Nucleus accumbens (tissue), 56 donors: ENCODE measurements around the gene RIMBP2.

Experiments
- DNase-seq, 56 donors: peaks; one replicate each; lab custom pipeline; 2025; lab: John Stamatoyannopoulos, UW

Gene RIMBP2

DNA sequence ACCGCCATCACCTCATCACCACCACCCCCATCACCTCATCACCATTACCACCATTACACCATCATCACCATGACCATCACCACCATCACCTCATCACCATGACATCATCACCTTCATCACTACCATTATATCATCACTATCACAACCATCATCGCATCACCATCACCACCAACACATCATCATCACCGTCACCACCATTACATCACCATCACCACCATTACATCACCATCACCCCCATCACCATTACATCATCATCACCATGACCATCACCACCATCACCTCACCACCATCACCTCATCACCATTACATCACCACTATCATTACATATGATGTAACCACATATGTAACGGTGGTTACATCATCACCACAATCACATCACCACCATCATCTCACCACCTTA, 132.3 kb downstream of the RIMBP2 start:
- DNase-seq: no peak

DNA sequence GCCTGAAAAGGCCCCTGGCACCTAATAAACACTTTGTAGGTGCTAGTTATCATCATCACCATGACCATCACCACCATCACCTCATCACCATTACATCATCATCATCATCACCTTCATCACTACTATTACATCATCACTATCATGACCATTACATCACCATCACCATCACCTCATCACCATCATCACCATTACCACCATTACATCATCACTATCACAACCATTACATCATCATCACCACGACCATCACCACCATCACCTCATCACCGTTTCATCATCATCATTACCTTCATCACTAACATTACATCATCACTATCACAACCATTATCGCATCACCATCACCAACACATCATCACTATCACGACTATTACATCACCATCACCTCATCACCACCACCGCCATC, 132.8 kb downstream of the RIMBP2 start:
- DNase-seq: no peak

DNA sequence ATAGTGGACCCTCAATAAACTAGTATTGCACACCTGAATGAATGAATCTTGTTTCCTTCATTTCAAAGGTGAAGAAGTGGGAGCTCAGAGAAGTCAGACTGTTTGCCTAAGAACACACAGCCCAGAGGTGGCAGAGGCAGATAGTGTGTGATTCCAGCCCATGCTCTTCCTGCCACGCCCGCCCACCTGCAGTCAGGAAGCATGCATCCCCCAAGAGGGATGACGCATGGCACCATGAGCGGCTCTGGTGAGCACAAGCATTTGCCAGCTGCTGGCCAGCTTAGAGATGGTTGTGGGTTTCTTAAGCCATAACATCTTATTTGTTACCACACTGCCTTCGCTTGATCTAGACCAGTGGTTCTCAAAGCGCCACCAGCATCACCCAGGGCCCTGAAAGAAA, 133.8 kb downstream of the RIMBP2 start:
- no peak for DNase-seq

DNA sequence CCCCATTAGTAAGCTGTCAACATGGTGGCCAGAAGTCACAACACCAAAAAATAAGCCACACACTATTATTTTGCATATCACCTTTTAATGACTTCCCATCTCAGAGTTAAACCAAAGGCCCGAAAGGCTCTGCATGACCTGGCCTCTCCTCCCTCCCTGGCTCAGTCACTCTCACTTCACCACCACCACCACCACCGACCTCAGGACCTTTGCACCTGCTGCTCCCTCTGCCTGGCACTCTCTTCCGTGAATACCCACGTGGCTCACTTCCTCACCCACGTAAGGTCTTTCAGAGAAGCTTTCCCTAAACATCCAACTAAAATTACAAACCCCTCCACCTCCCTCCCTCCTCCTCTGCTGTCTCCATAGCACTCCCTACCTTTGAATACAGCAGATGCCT, 134.3 kb downstream of the RIMBP2 start:
- no peak for DNase-seq

DNA sequence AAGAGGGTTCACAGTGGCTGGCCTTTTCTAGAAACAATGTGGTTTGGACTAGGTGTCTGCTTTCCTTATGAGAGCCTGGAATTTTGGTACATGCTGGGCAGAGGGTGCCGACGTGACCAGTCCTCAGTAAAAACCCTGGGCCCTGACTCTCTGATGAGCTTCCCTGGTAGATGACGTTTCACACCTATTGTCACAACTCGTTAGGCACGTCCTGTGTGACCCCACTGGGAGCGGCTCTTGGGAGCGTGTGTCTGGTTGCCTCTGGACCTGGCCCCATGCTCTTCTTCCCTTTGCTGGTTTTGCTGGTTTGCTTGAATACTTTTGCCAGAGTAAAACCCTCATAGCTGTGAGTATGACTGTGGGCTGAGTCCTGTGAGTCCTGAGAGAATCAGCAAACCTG, 136.9 kb downstream of the RIMBP2 start:
- DNase-seq: no peak

DNA sequence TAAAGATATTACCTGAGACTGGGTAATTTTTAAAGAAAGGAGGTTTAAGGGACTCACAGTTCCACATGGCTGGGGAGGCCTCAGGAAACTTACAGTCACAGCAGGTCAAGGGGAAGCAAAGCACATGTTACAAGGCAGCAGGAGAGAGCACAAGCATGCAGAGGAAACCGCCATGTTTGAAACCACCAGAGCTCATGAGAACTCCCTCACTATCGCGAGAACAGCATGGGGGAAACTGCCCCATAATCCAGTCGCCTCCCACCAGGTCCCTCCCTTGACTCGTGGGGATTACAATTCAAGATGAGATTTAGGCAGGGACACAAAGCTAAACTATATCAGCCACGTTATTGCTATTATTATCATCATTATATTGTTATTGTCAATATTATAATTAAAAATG, 138.7 kb downstream of the RIMBP2 start:
- no peak for DNase-seq

DNA sequence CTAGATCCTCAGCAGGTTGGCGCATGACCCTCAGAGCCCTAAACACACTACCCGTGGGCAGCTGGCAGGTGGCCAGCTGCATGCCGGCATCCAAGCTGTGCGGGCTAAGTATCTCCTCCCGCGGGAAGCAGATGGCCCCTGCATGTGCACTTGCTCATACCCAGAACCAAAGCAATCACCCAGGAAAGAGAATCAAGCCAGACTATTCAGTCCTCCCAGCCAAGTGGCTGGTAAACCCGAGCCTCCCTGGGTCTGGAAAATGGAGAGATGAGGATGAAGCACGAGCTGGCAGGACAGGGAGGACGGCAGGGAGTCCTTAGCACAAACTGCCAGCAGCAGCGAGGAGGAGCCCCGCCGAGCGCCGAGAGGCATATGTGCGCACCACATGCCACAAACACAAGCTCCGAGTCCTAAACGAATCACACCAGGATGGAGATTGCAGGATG, 139.7 kb downstream of the RIMBP2 start:
- no peak for DNase-seq

DNA sequence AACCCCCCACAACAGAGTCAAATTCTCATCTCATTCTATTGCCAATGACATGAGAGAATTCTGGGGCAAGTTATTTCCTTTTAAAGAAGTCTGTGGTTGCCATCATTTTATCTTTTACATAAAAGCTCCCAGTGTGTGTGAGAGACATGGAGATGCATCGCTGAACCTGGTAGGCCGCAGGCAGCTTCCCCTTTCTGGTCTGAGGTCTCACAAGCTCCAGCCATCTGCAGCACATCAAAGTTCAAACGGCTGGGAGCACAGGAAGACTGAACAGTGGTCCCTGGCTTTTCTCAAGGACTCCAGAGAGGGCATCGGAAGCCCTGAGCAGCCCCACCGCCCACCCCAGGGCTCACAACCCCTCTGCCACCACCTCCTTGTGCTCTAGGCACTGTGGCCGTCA, 141.7 kb downstream of the RIMBP2 start:
- no peak for DNase-seq

DNA sequence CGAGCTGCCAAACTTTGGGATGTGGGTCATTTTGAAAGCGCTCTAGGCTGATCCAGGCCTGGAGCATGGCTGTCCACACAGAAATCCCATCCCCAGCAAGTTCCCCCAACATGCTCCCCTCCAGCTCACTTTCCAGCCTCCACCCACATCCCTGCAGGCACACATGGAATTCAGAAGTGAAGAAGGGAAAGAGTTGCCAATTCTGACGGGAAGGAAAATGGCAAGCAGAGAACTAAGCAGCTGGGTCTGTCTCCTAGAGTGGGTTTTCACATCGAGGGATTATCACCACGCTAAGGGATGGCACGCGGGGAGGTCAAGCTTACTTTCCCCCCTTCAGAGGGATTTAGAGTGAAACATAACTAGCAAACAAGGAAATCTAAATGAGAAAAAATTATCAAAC, 142.3 kb downstream of the RIMBP2 start:
- DNase-seq: no peak

DNA sequence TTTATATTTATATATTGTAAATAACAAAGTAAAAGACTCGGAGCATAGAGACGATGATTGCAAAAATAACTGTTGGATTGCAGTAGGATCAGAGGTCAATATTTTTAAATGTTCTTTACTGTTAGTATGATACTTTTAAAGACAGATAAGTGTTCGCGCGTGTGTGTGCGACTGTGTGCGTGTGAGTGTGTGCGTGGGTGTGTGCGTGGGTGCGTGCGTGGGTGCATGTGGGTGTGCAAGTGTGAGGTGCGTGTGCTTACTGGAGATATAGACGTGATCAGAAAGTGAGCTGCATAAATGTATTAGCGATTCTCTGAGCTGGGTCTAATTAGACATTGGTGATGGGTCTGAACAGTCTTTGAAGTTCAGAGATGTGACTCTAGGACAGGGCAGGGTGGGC, 142.9 kb downstream of the RIMBP2 start:
- peak in 1 of 56 donors; percentile 12 for DNase-seq

DNA sequence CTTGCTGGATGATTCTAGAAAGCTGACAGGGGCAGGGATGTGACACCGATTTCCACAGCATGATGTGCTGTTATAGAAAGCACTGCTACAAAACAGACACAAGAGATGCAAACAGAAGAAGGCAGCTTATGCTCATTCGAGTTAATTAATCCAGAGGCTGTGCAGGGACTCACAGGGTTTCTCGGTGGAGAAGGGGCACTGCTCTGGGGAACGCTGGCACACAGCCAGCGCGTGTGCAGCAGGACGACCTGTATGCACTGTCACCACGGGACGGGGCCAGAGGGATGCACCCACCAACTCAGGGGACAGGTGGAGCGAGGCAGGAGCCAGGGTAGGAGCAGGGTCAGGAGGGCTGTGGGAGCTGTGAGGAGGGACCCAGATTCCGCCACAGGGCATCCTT, 143.5 kb downstream of the RIMBP2 start:
- peak in 1 of 56 donors; percentile 14 for DNase-seq

DNA sequence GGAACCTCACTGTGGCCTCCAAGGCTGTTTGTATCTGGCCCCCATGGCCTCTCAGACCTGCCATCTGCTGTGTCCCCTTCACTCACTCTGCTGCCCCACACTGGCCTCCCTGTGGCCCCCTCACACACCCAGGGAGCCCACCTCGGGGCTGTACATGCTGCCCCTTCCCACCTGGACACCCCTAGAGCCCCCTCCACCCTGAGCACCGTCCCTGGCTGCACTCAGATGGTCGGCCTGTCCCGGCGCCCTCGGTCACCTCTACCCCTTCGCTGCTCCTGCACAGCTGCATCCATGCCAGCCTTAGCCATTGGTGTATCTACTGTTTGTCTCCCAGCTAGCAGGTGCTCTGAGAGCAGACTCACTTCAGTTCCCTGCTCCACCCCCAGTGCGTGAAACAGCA, 144.4 kb downstream of the RIMBP2 start:
- DNase-seq: no peak

DNA sequence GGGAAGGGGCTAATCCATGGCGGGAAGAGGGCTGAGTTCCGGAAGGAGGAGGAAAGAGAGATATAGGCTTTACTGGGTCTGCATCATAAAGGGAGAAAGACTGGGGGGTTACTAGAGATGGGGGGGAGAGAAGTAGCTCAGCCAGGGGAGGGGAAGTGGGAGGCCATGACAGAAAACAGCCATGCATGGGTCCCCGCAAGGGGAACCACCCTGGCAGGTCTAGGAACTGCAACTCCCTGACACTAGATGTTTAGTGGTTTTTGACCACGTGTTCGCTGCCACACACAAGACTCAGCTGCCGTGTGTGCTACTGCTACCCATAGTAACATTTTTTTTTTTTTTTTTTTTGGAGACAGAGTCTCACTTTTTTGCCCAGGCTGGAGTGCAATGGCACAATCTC, 145.0 kb downstream of the RIMBP2 start:
- no peak for DNase-seq

DNA sequence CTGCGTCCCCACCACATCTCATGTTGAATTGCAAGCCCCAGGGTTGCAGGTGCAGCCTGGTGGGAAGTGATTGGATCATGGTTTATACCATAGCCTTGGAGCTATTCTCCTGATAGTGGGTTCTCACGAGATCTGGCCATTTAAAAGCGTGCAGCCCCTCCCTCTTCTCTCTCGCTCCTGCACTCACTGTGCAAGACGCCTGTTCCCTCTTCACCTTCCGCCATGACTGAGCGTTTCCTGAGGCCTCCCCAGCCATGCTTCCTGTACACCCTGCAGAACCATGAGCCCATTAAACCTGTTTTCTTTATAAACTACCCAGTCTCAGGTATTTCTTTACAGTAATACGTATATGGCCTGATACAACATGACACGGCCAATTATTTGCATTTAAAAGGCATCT, 146.6 kb downstream of the RIMBP2 start:
- no peak for DNase-seq

DNA sequence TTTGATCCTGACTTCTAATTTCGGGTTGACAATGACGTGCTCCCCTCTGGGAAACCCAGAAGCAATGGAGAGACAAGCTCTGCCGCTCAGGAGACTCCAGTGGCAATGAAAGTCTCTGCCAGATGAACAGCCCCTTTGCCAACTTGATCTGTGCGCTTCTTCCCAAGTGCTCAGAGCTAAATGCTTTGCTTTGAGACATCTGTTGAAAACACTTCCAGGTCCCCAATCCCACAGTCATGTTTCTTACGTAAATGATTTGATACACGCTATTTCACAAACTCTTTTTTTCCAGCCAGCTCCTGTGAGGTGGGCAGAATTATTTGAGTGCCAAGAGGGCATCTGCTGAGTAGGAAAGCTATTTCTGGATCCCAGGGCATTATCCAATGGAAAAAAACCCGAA, 147.6 kb downstream of the RIMBP2 start:
- no peak for DNase-seq

DNA sequence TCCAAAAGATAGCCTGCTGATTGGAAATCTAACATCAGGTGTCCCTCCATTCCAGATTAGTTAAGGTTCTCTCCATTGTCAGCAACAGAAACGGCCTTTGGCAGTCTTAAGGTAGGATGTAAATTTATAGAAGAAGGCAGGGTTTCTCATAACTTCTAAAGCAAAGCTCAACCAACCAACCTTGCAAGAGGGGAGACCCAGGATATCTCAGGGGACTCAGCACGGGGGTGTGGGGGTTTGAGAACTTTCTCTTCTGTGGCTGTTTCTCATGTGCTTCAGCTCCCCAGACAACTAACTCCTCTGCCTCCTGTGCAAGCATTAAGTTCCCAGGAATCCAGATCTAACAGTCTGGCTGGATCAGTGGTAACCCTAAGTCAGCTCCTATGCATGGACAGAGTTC, 148.1 kb downstream of the RIMBP2 start:
- DNase-seq: no peak

DNA sequence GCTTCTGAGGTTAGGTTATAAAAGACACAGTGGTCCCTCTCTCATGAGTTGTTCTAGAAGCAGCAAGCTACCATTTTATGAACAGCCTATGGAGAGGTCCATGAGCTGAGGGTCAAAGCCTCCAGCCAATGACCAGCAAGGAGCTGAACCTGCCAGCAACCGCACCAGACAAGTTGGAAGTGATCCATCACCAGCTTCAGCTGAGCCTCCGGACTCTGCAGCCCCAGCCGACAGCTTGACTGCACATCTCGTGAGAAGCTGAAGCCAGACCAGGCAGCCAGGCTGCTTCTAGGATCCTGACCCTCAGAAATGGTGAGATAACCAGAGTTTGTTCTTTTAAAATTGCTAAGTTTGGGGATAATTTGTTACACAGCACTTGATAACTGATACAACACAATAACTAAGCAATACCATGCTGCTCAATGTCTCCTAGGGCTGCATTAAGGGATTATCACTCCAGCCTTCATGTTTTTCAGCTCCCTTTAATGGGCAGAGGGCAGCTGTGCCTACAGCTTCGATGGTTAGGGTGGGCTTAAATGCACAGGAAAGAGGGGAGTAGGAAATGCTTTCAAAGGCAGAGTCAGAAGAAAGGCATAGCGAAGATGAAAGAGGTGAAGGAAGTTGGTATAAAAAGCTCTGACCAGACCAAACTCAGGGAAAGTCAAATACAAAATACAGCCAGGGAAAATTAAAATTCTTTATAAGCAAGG, 149.5 kb downstream of the RIMBP2 start:
- DNase-seq: no peak

DNA sequence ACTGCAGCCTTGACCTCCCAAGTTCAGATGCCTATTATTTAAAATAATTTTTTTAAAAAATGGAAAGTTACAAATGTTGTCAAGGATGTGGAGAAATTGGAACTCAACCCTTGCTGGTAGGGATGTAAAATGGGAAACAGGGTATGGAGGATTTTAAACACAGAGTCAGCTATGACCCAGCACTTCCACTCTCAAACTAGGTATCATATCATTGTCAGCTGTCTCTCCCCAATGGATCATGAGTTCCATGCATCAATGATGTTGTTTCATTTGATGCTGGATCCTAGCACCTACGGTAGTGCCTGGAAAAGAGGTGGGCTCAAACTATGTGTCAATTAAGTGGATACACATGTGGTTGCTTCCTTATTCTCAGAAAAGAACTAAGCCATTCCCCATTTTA, 150.9 kb downstream of the RIMBP2 start:
- DNase-seq: no peak

DNA sequence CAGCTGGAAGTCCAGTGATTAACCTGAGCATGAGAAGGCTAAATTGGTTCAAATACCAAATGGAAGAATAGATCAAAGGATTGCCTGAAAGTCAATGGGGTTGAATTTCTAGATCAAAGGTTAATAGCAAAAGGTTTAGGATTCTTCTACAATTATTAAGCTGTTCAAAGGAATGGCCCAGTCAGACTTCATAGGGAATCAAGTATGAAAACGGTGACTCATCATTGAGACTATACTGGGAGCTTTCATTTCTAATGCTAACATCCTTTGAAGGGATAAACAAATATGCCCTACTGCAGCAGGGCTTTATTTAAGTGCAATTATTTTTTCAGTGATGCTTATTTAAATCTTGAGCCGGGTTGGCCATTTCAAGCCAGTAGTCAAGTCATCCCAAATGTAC, 152.8 kb downstream of the RIMBP2 start:
- no peak for DNase-seq

DNA sequence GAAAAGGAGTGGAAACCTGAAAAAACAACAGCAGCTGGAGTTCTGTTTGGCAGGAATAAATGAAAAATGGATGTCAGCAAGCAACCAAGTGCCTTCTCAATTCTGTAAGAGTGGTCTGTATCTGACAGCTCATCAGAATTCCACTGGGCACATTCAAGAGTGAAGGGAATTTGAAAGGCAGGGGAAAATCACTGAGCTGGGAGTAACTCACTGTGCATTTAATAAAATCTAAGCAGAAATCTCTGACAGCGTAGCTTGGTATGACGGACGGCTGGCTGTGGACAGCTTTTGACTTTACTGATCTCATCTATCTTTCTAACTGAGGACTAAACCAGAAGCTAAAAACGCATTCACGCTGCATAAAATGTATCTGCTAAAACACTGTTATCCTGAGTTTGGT, 153.4 kb downstream of the RIMBP2 start:
- no peak for DNase-seq

DNA sequence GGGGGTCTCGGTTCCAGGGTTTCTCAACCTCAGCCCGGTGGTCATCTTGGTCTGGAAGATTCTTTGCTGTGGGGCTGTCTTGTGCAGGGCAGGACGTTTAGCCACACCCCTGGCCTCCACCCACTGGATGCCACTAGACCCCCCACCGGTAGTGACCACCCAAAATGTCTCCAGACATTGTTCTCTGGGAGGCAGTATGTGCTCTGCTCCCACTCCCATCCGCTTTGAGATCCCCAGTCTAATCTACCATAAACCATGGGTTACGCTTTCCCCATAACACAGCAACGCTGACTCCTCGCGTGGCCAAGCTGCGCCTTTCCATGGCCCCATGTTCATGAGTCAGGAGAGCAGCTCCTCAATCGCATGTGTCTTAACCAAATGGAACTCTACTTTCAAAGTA, 155.8 kb downstream of the RIMBP2 start:
- no peak for DNase-seq

DNA sequence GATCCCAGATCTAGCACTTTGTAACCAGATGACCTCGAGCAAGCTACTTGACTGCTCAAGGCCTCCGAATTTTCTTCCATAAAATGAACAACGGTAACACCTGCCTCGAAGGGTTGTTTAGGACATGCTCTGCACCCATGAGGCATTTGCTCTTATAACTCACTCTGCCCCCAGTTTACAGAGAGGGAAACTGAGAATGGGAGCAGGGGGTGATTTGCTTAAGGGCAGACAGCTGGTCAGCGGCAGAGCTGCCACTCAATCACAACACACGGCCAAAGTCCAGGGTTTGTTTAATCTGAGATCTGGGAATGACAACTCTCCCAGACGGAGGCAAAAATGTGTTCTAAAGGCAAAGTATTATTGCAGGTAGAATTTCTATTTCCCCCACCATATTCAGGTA, 156.3 kb downstream of the RIMBP2 start:
- DNase-seq: no peak
